Cardiac muscle cell (in vitro differentiated cells and primary cell): ENCODE results near the gene KBTBD13. TPM values are rescaled to one million over a fixed set of nuclear protein-coding genes. Genes with fewer than 3 reads are reported as not detected.
A peak's percentile ranks its signal among the peaks of the same experiment; 100 is the strongest.

Experiments used
- DNase-seq, 2 donors: peaks; one replicate each; pipeline versions ENCODE4 v3.0.0 to v3.0.0-alpha.2; 2010 to 2017; ENCODE audit warnings: low read depth in 1 of 2, low spot score in 1 of 2
- H3K27ac ChIP-seq: fragments of 200-600 bp; sonication (generic); 2 replicates; pipeline ENCODE4 v1.5.1; 2016
- H3K27me3 ChIP-seq: fragments of 200-600 bp; sonication (generic); 2 replicates; pipeline ENCODE4 v1.6.0; 2016; ENCODE audit warnings: control low read depth
- H3K36me3 ChIP-seq: fragments of 200-600 bp; sonication (generic); 2 replicates; pipeline ENCODE4 v1.5.1; 2016; ENCODE audit warnings: control low read depth
- H3K4me1 ChIP-seq: fragments of 200-600 bp; sonication (generic); 2 replicates; pipeline ENCODE4 v1.8.1; 2017; ENCODE audit warnings: low read depth, mild to moderate bottlenecking, mixed run types
- H3K4me3 ChIP-seq: fragments of 200-600 bp; sonication (generic); 2 replicates; pipeline ENCODE4 v1.5.1; 2016; ENCODE audit warnings: mild to moderate bottlenecking
- H3K9me3 ChIP-seq: fragments of 200-600 bp; sonication (generic); 2 replicates; pipeline ENCODE4 v1.5.1; 2017; ENCODE audit warnings: low read depth, mild to moderate bottlenecking, control low read depth
- CTCF ChIP-seq: IDR thresholded peaks from 2 replicates; pipeline ENCODE4 v1.5.1; 2012; ENCODE audit warnings: low read depth, mild to moderate bottlenecking, low read length
- polyA plus RNA-seq: library from polyadenylated mRNA; unstranded; fragments of >200 nt; fragmentation: Nextera tagmentation; extraction: Ambion mirVana; gene quantifications from 2 replicates; pipeline ENCODE4 v1.2.1, GENCODE V29; 2016
- total RNA-seq: library from RNA; depleted of rRNA; stranded (reverse); fragments of >200 nt; gene quantifications from 2 replicates; pipeline ENCODE4 v1.2.3, GENCODE V29; 2016

Gene KBTBD13
- total and polyA plus RNA-seq, 2 experiments from 2014 or later = 4.8 to 5.0 TPM

GRCh38 chr15:65062061-65062460 lies 14.5 kb upstream of the KBTBD13 start:
- Histone ChIP-seq H3K9me3 (no peaks in the 10 kb centered on the region), H3K4me3 (no peak overlapping the region), H3K27ac (no peak overlapping the region), H3K27me3 (no peaks in the 10 kb centered on the region), H3K36me3 (no peaks in the 10 kb centered on the region), H3K4me1 (peaks cover 21% of the 10 kb centered on the region)
- TF ChIP-seq CTCF = no peak
- DNase-seq = no peak

- DNase-seq = no peak
- no peaks in the 10 kb centered on the region for H3K36me3 ChIP-seq
- TF ChIP-seq CTCF = no peak
- peaks cover 21% of the 10 kb centered on the region for H3K4me1 ChIP-seq
- H3K27ac ChIP-seq = peak overlapping the region; percentile 21
- no peak overlapping the region for H3K4me3 ChIP-seq
- no peaks in the 10 kb centered on the region for H3K27me3 ChIP-seq
- no peaks in the 10 kb centered on the region for H3K9me3 ChIP-seq
These were observed 13.8 kb upstream of the KBTBD13 start for GRCh38 chr15:65062726-65063125.

- Histone ChIP-seq H3K4me3 (no peak overlapping the region), H3K27ac (no peak overlapping the region), H3K36me3 (no peaks in the 10 kb centered on the region), H3K9me3 (no peaks in the 10 kb centered on the region), H3K4me1 (peaks cover 37% of the 10 kb centered on the region), H3K27me3 (no peaks in the 10 kb centered on the region)
- TF ChIP-seq CTCF = no peak
- DNase-seq = no peak
These were observed 10.4 kb upstream of the KBTBD13 start for GRCh38 chr15:65066001-65066634.

- DNase-seq = no peak
- H3K27me3 ChIP-seq = no peaks in the 10 kb centered on the region
- no peak for TF ChIP-seq CTCF
- peak overlapping the region; percentile 24 for H3K4me3 ChIP-seq
- no peak overlapping the region for H3K27ac ChIP-seq
- no peaks in the 10 kb centered on the region for H3K36me3 ChIP-seq
- H3K4me1 ChIP-seq = peaks cover 42% of the 10 kb centered on the region
- H3K9me3 ChIP-seq = no peaks in the 10 kb centered on the region
These were observed 9.8 kb upstream of the KBTBD13 start for GRCh38 chr15:65066635-65067316.

- DNase-seq = no peak
- no peak overlapping the region for H3K27ac ChIP-seq
- no peaks in the 10 kb centered on the region for H3K36me3 ChIP-seq
- no peaks in the 10 kb centered on the region for H3K9me3 ChIP-seq
- H3K4me1 ChIP-seq = peaks cover 42% of the 10 kb centered on the region
- no peak for TF ChIP-seq CTCF
- H3K27me3 ChIP-seq = no peaks in the 10 kb centered on the region
- H3K4me3 ChIP-seq = peak overlapping the region; percentile 24
These were observed 9.3 kb upstream of the KBTBD13 start for GRCh38 chr15:65067317-65067644.
